Measurements from ENCODE around the gene KIF25. TPM values are rescaled to one million over a fixed set of nuclear protein-coding genes. Genes with fewer than 3 reads are reported as not detected.

KIF25 gene
- total and polyA plus RNA-seq, 4 donors: 0.05 TPM; not detected in 3

- no peaks in the 10 kb centered on the region for H3K4me1 ChIP-seq (ENCODE audit: control insufficient read depth in 4 of 4, insufficient read depth in 4 of 4, low read length in 3 of 4)
- WGBS: 92% methylated on average over 11 of the region's 11 CpGs
- no peak overlapping the region for H3K27ac ChIP-seq (ENCODE audit: low read depth in 1 of 2, low read length in 2 of 2)
- no peak overlapping the region for H3K4me3 ChIP-seq (ENCODE audit: low read depth in 1 of 3, low read length in 3 of 3)
- DNase-seq (ENCODE audit: low spot score): no peak
- no peaks in the 10 kb centered on the region for H3K9me3 ChIP-seq (ENCODE audit: control insufficient read depth in 4 of 4, low read length in 3 of 4)
- H3K27me3 ChIP-seq (ENCODE audit: control insufficient read depth in 4 of 4, insufficient read depth in 4 of 4, low read length in 3 of 4): no peaks in the 10 kb centered on the region
- TF ChIP-seq TAF1 (conservative IDR thresholded peaks at IDR 0.05) (no peak), JUND (IDR thresholded peaks at IDR 0.05) (no peak), HNF4A (conservative IDR thresholded peaks at IDR 0.05) (no peak), EGR1 (IDR thresholded peaks at IDR 0.05; ENCODE audit: low read depth in 2 of 2) (no peak), FOXA1 (IDR thresholded peaks at IDR 0.05) (no peak), ATF3 (IDR thresholded peaks at IDR 0.05) (no peak), HNF4G (IDR thresholded peaks at IDR 0.05) (no peak), FOXA2 (IDR thresholded peaks at IDR 0.05) (no peak), SP1 (IDR thresholded peaks at IDR 0.05) (no peak), YY1 (IDR thresholded peaks at IDR 0.05) (no peak), NR2F2 (IDR thresholded peaks at IDR 0.05) (no peak)
- TF ChIP-seq, protein P1, sequence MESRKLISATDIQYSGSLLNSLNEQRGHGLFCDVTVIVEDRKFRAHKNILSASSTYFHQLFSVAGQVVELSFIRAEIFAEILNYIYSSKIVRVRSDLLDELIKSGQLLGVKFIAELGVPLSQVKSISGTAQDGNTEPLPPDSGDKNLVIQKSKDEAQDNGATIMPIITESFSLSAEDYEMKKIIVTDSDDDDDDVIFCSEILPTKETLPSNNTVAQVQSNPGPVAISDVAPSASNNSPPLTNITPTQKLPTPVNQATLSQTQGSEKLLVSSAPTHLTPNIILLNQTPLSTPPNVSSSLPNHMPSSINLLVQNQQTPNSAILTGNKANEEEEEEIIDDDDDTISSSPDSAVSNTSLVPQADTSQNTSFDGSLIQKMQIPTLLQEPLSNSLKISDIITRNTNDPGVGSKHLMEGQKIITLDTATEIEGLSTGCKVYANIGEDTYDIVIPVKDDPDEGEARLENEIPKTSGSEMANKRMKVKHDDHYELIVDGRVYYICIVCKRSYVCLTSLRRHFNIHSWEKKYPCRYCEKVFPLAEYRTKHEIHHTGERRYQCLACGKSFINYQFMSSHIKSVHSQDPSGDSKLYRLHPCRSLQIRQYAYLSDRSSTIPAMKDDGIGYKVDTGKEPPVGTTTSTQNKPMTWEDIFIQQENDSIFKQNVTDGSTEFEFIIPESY (IDR thresholded peaks at IDR 0.05): no peak
- TF ChIP-seq, protein P2, sequence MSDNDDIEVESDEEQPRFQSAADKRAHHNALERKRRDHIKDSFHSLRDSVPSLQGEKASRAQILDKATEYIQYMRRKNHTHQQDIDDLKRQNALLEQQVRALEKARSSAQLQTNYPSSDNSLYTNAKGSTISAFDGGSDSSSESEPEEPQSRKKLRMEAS (IDR thresholded peaks at IDR 0.05): no peak
- TF ChIP-seq, protein P3, sequence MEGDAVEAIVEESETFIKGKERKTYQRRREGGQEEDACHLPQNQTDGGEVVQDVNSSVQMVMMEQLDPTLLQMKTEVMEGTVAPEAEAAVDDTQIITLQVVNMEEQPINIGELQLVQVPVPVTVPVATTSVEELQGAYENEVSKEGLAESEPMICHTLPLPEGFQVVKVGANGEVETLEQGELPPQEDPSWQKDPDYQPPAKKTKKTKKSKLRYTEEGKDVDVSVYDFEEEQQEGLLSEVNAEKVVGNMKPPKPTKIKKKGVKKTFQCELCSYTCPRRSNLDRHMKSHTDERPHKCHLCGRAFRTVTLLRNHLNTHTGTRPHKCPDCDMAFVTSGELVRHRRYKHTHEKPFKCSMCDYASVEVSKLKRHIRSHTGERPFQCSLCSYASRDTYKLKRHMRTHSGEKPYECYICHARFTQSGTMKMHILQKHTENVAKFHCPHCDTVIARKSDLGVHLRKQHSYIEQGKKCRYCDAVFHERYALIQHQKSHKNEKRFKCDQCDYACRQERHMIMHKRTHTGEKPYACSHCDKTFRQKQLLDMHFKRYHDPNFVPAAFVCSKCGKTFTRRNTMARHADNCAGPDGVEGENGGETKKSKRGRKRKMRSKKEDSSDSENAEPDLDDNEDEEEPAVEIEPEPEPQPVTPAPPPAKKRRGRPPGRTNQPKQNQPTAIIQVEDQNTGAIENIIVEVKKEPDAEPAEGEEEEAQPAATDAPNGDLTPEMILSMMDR (IDR thresholded peaks at IDR 0.05; ENCODE audit: low read depth, low read length, missing input control): no peak
- TF ChIP-seq, protein P4, sequence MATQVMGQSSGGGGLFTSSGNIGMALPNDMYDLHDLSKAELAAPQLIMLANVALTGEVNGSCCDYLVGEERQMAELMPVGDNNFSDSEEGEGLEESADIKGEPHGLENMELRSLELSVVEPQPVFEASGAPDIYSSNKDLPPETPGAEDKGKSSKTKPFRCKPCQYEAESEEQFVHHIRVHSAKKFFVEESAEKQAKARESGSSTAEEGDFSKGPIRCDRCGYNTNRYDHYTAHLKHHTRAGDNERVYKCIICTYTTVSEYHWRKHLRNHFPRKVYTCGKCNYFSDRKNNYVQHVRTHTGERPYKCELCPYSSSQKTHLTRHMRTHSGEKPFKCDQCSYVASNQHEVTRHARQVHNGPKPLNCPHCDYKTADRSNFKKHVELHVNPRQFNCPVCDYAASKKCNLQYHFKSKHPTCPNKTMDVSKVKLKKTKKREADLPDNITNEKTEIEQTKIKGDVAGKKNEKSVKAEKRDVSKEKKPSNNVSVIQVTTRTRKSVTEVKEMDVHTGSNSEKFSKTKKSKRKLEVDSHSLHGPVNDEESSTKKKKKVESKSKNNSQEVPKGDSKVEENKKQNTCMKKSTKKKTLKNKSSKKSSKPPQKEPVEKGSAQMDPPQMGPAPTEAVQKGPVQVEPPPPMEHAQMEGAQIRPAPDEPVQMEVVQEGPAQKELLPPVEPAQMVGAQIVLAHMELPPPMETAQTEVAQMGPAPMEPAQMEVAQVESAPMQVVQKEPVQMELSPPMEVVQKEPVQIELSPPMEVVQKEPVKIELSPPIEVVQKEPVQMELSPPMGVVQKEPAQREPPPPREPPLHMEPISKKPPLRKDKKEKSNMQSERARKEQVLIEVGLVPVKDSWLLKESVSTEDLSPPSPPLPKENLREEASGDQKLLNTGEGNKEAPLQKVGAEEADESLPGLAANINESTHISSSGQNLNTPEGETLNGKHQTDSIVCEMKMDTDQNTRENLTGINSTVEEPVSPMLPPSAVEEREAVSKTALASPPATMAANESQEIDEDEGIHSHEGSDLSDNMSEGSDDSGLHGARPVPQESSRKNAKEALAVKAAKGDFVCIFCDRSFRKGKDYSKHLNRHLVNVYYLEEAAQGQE (IDR thresholded peaks at IDR 0.05): no peak
- no peaks in the 10 kb centered on the region for H3K36me3 ChIP-seq (ENCODE audit: control insufficient read depth in 4 of 4, insufficient read depth in 3 of 4, low read depth in 1 of 4, low read length in 3 of 4)
- no peak overlapping the region for H3K9ac ChIP-seq (ENCODE audit: low read depth in 1 of 2, low read length in 2 of 2)
Observed at GRCh38 chr6:167993831-167994230, 3.6 kb upstream of the KIF25 start.

- Histone ChIP-seq H3K9ac (ENCODE audit: low read depth in 1 of 2, low read length in 2 of 2) (no peak overlapping the region), H3K9me3 (ENCODE audit: control insufficient read depth in 4 of 4, low read length in 3 of 4) (no peaks in the 10 kb centered on the region), H3K27ac (ENCODE audit: low read depth in 1 of 2, low read length in 2 of 2) (no peak overlapping the region), H3K36me3 (ENCODE audit: control insufficient read depth in 4 of 4, insufficient read depth in 3 of 4, low read depth in 1 of 4, low read length in 3 of 4) (no peaks in the 10 kb centered on the region), H3K4me3 (ENCODE audit: low read depth in 1 of 3, low read length in 3 of 3) (no peak overlapping the region), H3K4me1 (ENCODE audit: control insufficient read depth in 4 of 4, insufficient read depth in 4 of 4, low read length in 3 of 4) (no peaks in the 10 kb centered on the region), H3K27me3 (ENCODE audit: control insufficient read depth in 4 of 4, insufficient read depth in 4 of 4, low read length in 3 of 4) (no peaks in the 10 kb centered on the region)
- DNase-seq (ENCODE audit: low spot score): peak; percentile 22
- 95% methylated on average over 12 of the region's 12 CpGs for WGBS
- TF ChIP-seq, protein P1 (IDR thresholded peaks at IDR 0.05): no peak
- TF ChIP-seq SP1 (IDR thresholded peaks at IDR 0.05): no peak
- no peak for TF ChIP-seq TAF1 (conservative IDR thresholded peaks at IDR 0.05)
- TF ChIP-seq HNF4G (IDR thresholded peaks at IDR 0.05): no peak
- no peak for TF ChIP-seq YY1 (IDR thresholded peaks at IDR 0.05)
- TF ChIP-seq, protein P4 (IDR thresholded peaks at IDR 0.05): no peak
- TF ChIP-seq JUND (IDR thresholded peaks at IDR 0.05): no peak
- TF ChIP-seq RXRA (IDR thresholded peaks at IDR 0.05): no peak
- no peak for TF ChIP-seq EGR1 (IDR thresholded peaks at IDR 0.05; ENCODE audit: low read depth in 2 of 2)
Observed at GRCh38 chr6:167995302-167995701, 2.2 kb upstream of the KIF25 start.
